GM15510 (cell line): ENCODE measurements around the gene ARHGAP22.

Experiments
- POLR2A ChIP-seq: IDR thresholded peaks from 3 replicates; pipeline ENCODE4 v1.6.1; 2011; ENCODE audit warnings: borderline replicate concordance; ENCODE audit not compliant: insufficient read length; ENCODE audit errors: extremely low read depth

The ARHGAP22 gene, protein sequence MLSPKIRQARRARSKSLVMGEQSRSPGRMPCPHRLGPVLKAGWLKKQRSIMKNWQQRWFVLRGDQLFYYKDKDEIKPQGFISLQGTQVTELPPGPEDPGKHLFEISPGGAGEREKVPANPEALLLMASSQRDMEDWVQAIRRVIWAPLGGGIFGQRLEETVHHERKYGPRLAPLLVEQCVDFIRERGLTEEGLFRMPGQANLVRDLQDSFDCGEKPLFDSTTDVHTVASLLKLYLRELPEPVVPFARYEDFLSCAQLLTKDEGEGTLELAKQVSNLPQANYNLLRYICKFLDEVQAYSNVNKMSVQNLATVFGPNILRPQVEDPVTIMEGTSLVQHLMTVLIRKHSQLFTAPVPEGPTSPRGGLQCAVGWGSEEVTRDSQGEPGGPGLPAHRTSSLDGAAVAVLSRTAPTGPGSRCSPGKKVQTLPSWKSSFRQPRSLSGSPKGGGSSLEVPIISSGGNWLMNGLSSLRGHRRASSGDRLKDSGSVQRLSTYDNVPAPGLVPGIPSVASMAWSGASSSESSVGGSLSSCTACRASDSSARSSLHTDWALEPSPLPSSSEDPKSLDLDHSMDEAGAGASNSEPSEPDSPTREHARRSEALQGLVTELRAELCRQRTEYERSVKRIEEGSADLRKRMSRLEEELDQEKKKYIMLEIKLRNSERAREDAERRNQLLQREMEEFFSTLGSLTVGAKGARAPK

DNA sequence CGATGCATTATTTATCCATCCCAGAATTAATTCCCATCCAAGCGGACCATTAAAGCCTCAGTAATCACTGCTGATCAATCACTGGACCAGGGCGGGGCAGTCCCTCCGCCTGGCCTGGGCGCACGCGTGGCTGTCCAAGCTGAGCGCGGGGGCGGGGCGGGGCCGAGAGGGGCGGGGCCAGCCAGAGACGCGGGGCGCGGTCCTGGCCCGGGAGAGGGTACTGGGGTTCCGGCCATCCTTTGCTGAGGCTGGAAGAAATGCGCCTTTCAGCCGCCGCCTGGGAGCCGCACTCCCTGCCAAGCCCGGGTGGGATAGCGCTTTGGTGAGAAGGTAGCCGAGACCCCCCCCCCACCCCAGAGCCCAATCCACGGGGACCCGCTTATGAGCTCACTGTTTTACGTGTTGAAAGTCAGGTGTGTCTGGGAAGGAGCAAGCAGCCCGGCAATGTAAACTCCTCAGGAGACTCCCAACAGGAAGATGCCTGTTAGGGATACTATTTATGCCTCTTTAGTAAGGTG lies at the start of gene ARHGAP22:
Gene ARHGAP22, minus strand, starts transcription at position 83 of the 518 bp plus-strand sequence. CDS start 277 bp downstream, outside the sequence.
- TF ChIP-seq POLR2A = no peak

DNA sequence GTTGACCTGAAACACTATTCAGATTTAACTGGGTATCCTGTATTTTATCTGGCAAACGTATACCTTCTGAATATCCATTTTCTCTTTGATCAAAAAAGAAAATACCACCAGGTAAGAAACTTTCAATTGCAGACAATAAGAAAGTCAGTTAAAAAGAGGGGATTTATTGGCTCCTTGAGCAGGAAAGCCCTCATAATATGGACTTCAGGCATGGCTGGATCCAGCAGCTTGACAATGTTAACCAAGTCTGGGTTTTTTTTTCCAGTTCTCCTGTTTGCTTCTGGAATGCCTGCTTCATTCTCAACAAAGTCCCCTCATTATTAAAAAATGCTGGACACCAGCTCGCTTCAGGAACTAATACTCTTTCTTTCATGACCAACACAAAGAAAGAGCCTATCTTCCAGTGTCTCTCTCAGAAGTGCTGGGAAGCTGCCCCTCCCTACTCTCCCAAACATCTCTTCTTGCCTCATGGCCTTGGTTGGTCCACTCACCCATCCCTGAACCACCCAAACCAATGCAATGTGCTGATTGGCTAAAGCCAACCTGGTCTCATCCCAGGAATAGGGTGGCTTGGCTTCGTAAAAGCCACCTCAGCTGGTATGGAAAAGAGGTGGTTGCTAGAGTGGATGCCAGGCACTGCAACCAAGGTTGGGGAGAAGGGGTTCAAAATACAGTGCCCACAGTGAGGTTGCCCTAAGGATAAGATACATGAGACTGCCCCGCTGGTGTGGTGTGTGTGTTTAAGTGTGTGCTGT lies 49.2 kb upstream of the ARHGAP22 start:
- no peak for TF ChIP-seq POLR2A

DNA sequence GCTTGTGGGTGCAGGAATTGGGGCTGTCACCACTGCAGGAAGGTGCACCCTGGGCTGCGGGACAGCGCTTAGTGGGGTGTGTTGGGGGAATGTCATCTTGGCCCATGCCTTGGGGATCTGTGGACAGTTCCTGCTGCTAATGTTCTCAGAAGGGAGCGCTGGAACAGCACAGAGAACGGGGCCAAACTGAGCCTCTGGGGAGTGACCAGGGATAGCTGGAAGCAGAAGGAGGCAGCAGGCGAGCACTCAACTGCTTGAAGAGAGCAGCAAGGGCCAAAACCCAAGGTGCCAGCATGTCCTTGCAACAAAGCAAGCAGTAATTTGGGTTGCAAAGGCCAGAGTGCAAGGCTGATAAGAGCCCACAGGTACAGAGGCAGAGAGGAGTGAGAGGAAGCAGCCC lies 48.5 kb upstream of the ARHGAP22 start:
- no peak for TF ChIP-seq POLR2A

DNA sequence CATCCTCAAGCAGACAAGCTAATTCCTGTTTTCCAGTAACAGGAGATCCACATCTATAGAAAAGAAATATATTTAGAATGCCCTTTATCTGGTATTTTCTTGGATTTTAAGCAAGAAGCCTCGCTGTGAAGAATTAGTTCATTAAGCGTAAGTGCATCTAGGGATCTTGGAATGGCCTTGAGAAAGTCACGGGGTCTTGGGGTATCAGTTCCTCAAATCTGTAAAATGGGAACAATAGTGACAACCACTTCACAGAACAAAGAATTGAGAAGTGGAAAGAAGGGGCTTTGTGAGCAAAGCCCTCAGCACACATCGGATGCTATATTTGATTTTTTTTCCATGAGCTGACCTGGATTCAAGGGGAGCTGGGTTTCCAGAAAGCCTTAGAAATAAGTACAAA lies 47.5 kb upstream of the ARHGAP22 start:
- no peak for TF ChIP-seq POLR2A

DNA sequence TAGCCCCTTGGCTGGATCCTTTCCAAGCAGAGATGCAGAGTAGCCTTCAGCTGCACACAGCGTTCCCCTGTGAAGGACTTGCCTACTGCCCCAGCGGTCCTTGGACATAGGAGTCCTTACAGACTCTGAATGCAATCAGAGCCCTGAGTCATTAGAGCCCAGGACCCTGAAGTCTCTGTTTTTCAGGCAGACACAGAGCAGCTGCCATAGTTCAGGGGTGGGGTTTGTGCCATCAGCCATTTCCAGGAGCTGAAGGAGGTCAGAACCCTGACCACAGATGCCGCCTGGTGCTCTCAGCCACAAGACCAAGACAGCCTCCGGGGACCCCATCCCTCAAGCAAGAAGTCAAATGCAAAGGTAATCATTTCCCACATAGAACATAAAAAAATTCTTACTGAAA lies 47.0 kb upstream of the ARHGAP22 start:
- TF ChIP-seq POLR2A = no peak

DNA sequence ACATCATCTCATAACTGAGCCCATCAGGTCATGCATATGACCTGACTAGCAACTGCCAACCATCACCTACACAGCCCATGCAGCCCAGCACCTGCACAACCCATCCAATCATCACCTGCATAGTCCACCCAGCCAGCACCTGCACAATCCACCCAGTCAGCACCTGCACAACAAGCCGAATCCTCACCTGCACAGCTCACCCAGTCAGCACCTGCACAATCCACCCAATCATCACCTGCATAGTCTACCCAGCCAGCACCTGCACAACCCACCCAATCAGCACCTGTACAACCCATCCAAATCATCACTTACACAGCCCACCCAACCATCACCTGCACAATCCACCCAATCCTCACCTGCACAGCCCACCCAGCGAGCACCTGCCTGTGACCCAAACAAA lies 46.4 kb upstream of the ARHGAP22 start:
- TF ChIP-seq POLR2A = no peak

DNA sequence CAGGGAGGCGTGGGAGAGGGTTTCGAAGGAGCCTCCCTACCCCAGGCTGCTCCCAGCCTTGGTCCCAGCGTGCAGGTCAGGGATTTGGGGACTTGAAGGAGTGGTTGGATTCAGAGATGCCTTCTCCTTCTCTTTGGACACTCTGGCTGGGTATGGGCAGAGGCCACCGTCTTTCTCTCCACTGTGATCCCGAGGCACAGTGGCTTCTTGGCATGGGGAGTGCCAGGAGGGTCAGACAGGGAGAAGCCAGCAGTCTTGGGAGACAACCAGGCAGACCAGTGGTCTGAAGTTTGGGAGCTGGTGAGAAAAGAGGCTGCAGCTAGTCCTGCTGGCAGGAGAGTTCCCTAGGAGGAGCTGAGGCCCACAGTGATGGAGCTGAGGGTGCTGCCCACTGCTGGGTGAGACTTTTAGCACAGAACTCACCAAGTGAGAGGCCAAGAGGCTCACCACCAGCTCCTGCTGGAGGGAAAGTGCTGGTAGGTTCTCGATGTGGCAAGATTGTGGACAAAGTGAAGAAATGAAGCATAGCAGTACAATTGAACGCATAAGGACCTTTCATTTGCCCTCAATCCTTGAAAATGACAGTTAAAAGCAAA lies 44.6 kb upstream of the ARHGAP22 start:
- no peak for TF ChIP-seq POLR2A

DNA sequence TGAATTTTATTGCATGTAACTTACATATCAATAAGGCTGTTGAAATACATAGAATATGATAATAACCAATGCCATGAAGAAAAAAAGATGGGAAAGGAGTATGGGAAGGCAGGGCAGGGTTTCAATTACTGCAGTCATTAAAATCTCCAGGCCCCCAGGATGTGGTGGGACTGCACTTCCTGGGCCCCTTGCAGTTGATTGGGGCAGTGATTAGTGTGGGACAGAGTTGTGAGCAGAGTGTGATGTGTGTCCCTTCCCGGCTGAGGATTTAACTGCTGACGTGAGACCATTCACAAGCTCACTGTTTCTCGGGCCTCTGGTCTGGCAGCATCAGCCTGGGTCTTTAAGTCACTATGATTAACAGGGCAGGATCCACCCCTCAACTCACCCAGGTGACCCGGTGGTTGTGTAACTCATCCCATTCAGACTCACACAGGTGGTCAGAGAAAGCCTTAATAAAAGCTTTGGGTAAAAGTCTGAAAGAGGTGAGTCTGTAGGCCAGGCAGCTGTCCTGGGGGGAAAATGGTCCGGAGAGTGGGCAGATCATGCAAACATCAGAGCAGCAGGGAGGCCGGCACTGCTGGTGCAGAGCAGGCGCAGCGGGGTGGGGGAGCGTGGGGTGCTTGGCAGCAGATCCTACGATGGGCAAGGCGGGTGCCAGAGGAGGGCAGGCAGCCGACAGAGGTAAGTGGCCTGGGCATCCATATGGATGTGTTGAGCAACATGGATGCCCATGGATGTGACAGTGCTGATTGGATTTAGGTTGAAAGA lies 43.5 kb upstream of the ARHGAP22 start:
- no peak for TF ChIP-seq POLR2A

DNA sequence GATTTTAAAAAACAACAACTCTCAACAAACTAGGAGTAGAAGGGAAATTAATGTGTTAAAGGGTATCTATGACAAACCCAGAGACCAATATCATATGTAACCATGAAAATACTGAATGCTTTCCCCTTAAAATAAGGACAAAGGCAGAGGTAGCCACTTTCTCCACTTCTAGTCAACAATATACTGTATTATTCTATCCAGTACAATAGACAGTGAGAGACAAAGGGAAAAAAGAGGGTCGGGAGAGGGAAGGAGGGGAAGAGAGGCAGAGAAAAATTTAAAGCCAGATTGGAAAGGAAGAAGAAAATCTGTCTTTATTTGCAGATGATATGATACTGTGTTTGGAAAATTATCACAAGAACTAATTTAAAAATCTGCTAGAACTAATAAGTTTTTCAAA lies 40.7 kb upstream of the ARHGAP22 start:
- no peak for TF ChIP-seq POLR2A

DNA sequence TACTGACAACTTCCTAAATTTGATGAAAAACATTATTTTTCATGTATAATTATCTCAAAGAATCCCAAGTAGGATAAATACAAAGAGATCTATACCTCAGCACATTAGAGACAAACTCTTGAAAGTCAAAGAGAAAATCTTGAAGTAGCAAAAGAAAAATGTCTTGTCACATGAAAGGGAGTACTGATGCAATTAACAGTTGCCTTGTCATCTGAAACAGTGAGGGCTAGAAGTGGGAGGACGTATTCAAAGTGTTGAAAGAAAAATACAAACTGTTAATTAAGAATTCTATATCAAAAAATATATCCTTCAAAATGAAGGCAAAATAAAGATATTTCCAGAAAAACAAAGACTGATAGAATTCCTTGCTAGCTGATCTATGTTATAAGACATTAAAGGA lies 35.5 kb upstream of the ARHGAP22 start:
- no peak for TF ChIP-seq POLR2A

DNA sequence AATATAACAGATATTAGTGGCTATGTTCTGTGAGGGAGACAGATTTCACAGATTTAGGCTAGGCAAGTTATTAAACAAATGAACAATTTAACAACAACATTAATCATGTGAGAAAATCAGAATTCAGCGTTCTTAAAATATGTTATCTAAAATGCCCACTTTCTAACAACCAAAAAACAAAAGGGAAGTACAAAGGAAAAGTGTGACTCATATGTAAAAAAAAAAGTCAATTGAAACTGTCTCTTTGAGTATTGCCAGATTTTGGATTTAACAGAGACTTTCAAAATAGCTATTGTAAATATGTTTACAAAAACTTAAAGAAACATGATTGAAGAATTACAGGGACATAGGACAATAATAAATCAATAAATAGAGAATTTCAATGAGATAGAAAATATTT lies 34.8 kb upstream of the ARHGAP22 start:
- TF ChIP-seq POLR2A = no peak

DNA sequence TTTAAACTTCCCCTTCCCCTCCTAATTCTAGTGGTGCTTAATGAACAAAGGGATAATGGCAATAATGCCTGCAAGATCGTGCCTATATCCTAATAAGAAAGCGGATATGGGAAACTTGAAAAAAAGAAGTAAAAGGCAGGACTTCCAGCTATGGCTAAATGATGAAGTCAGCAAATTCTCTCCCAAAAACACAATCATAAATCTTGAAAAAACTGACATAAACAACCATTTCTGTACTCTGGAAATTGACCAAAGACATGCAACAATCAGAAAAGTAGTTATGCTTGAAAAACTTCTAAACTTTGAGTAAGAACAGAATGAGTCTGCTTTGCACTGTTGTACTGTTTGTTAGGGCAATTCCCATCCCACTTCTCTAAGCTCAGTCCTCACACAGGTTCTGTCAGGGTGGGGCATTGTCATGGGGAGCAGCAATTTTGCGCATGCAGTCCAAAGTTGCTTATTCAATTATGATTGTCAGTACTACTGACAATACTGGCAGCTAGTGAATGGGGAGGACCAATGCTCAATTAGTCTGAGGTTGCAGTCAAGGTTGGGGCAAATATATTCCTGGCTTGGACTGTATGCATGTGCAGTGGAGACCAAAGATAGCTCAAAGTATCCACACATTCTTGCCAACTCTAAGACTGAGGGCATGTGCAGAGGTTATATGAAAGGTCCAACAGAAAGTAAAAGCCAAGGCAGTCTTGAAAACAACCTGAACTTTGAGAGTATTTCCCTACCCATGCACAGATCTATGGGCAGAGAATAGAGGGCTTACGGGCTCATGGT lies 34.1 kb upstream of the ARHGAP22 start:
- TF ChIP-seq POLR2A = no peak

DNA sequence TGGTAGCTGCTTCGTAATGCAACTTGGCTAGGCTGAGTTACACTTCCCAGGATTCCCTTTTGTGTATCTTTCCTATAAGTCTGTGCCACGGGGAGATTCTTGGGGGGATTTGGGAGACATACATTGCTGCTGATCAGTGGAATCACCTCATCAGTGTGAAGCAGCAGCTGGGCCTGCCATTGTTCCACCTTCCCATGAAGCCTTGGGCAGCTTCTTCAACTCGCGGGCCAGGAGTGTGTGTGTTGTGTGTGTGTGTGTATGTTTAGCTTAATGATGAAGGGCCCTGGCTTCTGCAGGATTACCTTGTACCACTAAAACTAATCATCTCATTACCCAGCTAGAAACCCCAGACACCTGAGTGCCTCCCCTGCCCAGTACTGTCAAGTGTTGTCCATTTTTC lies 33.3 kb upstream of the ARHGAP22 start:
- no peak for TF ChIP-seq POLR2A
